Right cardiac atrium (tissue), 5 donors: ENCODE data around the gene BRSK1. TPM values are rescaled to one million over a fixed set of nuclear protein-coding genes. Genes with fewer than 3 reads are reported as not detected.

Experiments
- ATAC-seq, 2 donors: fragments of 200-7000 bp; cut with Tn5 transposase; one replicate each; pipeline versions ENCODE4 v1.8.0 to v1.9.1; 2020; ENCODE audit warnings: moderate library complexity in 2 of 2, mild to moderate bottlenecking in 1 of 2
- DNase-seq, 3 donors: peaks; one replicate each; pipeline ENCODE4 v3.0.0-alpha.2; 2020
- H3K27ac ChIP-seq: one replicate; pipeline ENCODE4 v1.5.1; 2013; ENCODE audit warnings: mild to moderate bottlenecking, low read length, control low read depth, moderate library complexity
- H3K27me3 ChIP-seq: one replicate; pipeline ENCODE4 v1.6.1; 2013; ENCODE audit not compliant: control insufficient read depth, insufficient read depth
- H3K4me1 ChIP-seq: one replicate; pipeline ENCODE4 v1.6.1; 2013; ENCODE audit warnings: low read length; ENCODE audit not compliant: control insufficient read depth, insufficient read depth
- H3K4me3 ChIP-seq: one replicate; pipeline ENCODE4 v1.5.1; 2013; ENCODE audit warnings: low read length, control low read depth
- H3K9me3 ChIP-seq: one replicate; pipeline ENCODE4 v1.6.1; 2013; ENCODE audit warnings: low read length; ENCODE audit not compliant: control insufficient read depth
- WGBS: extraction: QIAGEN DNeasy Blood & Tissue Kit; methylation state at CpG from one replicate; pipeline ENCODE4 v1.1.7; 2013; 5-methylcytosine and 5-hydroxymethylcytosine counted together
- intact Hi-C, 4 donors: fragments of 100-400 bp; cut with DNase I; formaldehyde crosslinking; loops; one replicate each; pipeline versions ENCODE4 v1.11.0 to v1.14.0; 2022 to 2023
- polyA plus RNA-seq: library from polyadenylated mRNA; stranded (reverse); fragments of 200-250 nt; gene quantifications from one replicate; pipeline ENCODE4 v1.2.3, GENCODE V29; 2013
- total RNA-seq, 4 donors: library from RNA; stranded (reverse); fragmentation: NEBNext Ultra II Directional; extraction: Animal tissue kit (Norgen Biotek cat#: 25700); gene quantifications; one replicate each; pipeline ENCODE4 v1.2.1, GENCODE V29; 2021
- donor health status: healthy with polysubstance abuse.
- donor health status: DM: no; HTN: yes; CAD: no.
- donor health status: DM: no; HTN: no; CAD: no.
- donor health status: DM: no; HTN: yes; CAD: no; lungs with severe emphysema.
- donor health status: DM: yes; HTN: yes; CAD: no.

The BRSK1 gene
- total and polyA plus RNA-seq, 5 donors = 11.9 to 20.5 (median 18.6) TPM

- 89% methylated on average over 10 of the region's 10 CpGs for WGBS
- no peak overlapping the region for H3K4me3 ChIP-seq
Measured at GRCh38 chr19:55297267-55297666, 13.5 kb downstream of the BRSK1 start.

GRCh38 chr19:55299991-55300390 lies 16.2 kb downstream of the BRSK1 start:
- WGBS = 87% methylated on average over 10 of the region's 10 CpGs
- DNase-seq (peak in 1 of 3 donors; percentile 12), ATAC-seq (no peak)
- H3K27ac ChIP-seq = no peak overlapping the region
- intact Hi-C loops = loop anchor here in 3 of 4 donors (5.0 to 10.0 kb wide), 3 partner anchors 75 to 87 kb away; partner anchors contain the start of genes IL11 (in 1 of the 3), RPL28 (in 1 of the 3), TMEM190 (in 1 of the 3) and TMEM238 (in 1 of the 3)
- H3K4me1 ChIP-seq = no peaks in the 10 kb centered on the region
- no peaks in the 10 kb centered on the region for H3K27me3 ChIP-seq
- H3K4me3 ChIP-seq = no peak overlapping the region
- no peaks in the 10 kb centered on the region for H3K9me3 ChIP-seq

More at GRCh38 chr19:55297267-55297666, 13.5 kb downstream of the BRSK1 start:
- Histone ChIP-seq H3K4me1 (no peaks in the 10 kb centered on the region), H3K27ac (no peak overlapping the region), H3K9me3 (no peaks in the 10 kb centered on the region), H3K27me3 (no peaks in the 10 kb centered on the region)
- DNase-seq = peak in 1 of 3 donors; percentile 15
- intact Hi-C loops = no loop called here
- ATAC-seq = no peak

DNA sequence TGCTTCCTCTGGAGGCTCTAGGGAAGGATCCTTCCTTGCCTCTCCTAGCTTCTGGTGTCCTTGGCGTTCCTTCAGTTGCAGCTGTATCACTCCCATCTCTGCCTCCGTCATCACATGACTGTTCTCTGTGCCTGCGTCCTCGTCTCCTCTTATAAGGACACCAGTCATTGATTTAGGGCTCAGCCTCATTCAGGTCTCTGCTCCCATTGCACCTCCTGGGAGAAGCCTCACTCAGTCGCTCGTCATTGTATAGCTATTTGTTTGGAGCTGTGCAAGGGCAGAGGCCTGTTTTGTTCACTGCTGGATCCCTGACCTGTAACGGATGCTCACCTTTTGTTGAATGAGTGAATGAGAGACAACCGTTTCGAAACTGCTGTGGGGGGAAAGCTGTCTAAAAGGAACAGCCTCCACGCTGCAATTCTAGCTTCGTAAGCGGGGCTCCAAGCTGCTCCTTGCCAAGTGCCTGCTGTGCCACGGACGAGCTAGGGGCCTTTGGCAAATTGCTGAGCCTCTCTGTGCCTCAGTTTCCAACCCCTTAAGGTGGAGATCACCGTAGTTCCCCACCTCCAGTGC lies 17.2 kb downstream of the BRSK1 start:
- ATAC-seq (no peak), DNase-seq (peak in 2 of 3 donors; percentile 3 to 8)
- H3K27me3 ChIP-seq = no peaks in the 10 kb centered on the region
- intact Hi-C loops = loop anchor here in 3 of 4 donors (5.0 to 10.0 kb wide), 3 partner anchors 74 to 86 kb away; partner anchors contain the start of genes IL11 (in 1 of the 3), RPL28 (in 1 of the 3), TMEM190 (in 1 of the 3) and TMEM238 (in 1 of the 3)
- H3K27ac ChIP-seq = no peak overlapping the region
- no peaks in the 10 kb centered on the region for H3K9me3 ChIP-seq
- 75% methylated on average over 15 of the region's 15 CpGs for WGBS
- H3K4me3 ChIP-seq = no peak overlapping the region
- H3K4me1 ChIP-seq = no peaks in the 10 kb centered on the region

GRCh38 chr19:55301459-55302317 lies 17.9 kb downstream of the BRSK1 start:
- no peaks in the 10 kb centered on the region for H3K27me3 ChIP-seq
- no peaks in the 10 kb centered on the region for H3K4me1 ChIP-seq
- WGBS = 17% methylated on average over 42 of the region's 42 CpGs
- intact Hi-C loops = loop anchor here in 3 of 4 donors (5.0 to 10.0 kb wide), 3 partner anchors 73 to 86 kb away; partner anchors contain the start of genes IL11 (in 1 of the 3), RPL28 (in 1 of the 3), TMEM190 (in 1 of the 3) and TMEM238 (in 1 of the 3)
- H3K4me3 ChIP-seq = peak overlapping the region; percentile 17
- H3K9me3 ChIP-seq = no peaks in the 10 kb centered on the region
- H3K27ac ChIP-seq = no peak overlapping the region
- peak; percentile 91 to 96 (median 96) for DNase-seq
- ATAC-seq = peak; percentile 87 to 90

DNA sequence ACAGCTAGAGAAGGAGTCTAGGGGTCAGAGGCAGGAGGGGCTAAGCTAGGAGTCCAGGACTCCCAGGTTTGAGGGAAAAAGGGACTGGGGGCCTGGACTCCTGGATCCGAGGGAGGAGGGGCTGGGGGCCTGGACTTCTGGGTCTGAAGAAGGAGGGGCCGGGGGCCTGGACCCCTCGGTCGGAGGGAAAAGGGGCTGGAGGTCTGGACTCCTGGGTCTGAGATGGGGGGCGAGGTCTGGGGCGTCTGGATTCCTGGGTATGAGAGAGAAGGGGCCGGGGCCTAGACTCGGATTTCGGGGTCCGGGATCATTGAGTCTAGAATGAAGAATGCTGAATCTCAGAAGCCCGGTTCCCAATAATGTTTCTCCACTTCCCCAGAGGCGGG lies 18.5 kb downstream of the BRSK1 start:
- 83% methylated on average over 12 of the region's 12 CpGs for WGBS
- no peaks in the 10 kb centered on the region for H3K9me3 ChIP-seq
- H3K27ac ChIP-seq = no peak overlapping the region
- DNase-seq (peak in 1 of 3 donors; percentile 16), ATAC-seq (no peak)
- no peaks in the 10 kb centered on the region for H3K27me3 ChIP-seq
- no peak overlapping the region for H3K4me3 ChIP-seq
- intact Hi-C loops = loop anchor here in 3 of 4 donors (5.0 to 10.0 kb wide), 3 partner anchors 72 to 85 kb away; partner anchors contain the start of genes IL11 (in 1 of the 3), RPL28 (in 1 of the 3), TMEM190 (in 1 of the 3) and TMEM238 (in 1 of the 3)
- no peaks in the 10 kb centered on the region for H3K4me1 ChIP-seq

DNA sequence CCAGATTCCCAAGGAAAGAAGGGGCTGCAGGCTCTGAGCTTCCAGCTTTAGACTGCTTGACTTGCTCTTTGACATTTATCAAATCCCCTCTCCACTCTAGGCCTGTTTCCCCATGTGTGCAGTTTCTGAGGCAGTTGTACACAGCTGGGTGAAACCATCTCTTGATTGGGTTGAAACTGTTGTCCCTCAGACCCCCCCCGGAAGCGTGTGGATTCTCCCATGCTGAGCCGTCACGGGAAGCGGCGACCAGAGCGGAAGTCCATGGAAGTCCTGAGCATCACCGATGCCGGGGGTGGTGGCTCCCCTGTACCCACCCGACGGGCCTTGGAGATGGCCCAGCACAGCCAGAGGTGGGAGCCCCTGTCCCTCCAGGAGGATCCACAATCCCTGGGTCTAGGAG lies 19.7 kb downstream of the BRSK1 start:
- H3K27ac ChIP-seq = no peak overlapping the region
- no peaks in the 10 kb centered on the region for H3K9me3 ChIP-seq
- no peaks in the 10 kb centered on the region for H3K4me1 ChIP-seq
- intact Hi-C loops = loop anchor here in 3 of 4 donors (5.0 to 10.0 kb wide), 3 partner anchors 71 to 84 kb away; partner anchors contain the start of genes IL11 (in 1 of the 3), RPL28 (in 1 of the 3), TMEM190 (in 1 of the 3) and TMEM238 (in 1 of the 3)
- no peak overlapping the region for H3K4me3 ChIP-seq
- H3K27me3 ChIP-seq = no peaks in the 10 kb centered on the region
- WGBS = 90% methylated on average over 11 of the region's 11 CpGs
- ATAC-seq (no peak), DNase-seq (no peak)

- H3K27me3 ChIP-seq = no peaks in the 10 kb centered on the region
- H3K4me1 ChIP-seq = no peaks in the 10 kb centered on the region
- intact Hi-C loops = loop anchor here in 3 of 4 donors (5.0 to 10.0 kb wide), 3 partner anchors 70 to 83 kb away; partner anchors contain the start of genes IL11 (in 1 of the 3), RPL28 (in 1 of the 3), TMEM190 (in 1 of the 3) and TMEM238 (in 1 of the 3)
- H3K27ac ChIP-seq = no peak overlapping the region
- no peaks in the 10 kb centered on the region for H3K9me3 ChIP-seq
- no peak overlapping the region for H3K4me3 ChIP-seq
- DNase-seq (peak in 2 of 3 donors; percentile 62 to 71), ATAC-seq (peak in 1 of 2 donors; percentile 37)
- 91% methylated on average over 39 of the region's 39 CpGs for WGBS
Measured at GRCh38 chr19:55304279-55304978, 20.6 kb downstream of the BRSK1 start.

DNA sequence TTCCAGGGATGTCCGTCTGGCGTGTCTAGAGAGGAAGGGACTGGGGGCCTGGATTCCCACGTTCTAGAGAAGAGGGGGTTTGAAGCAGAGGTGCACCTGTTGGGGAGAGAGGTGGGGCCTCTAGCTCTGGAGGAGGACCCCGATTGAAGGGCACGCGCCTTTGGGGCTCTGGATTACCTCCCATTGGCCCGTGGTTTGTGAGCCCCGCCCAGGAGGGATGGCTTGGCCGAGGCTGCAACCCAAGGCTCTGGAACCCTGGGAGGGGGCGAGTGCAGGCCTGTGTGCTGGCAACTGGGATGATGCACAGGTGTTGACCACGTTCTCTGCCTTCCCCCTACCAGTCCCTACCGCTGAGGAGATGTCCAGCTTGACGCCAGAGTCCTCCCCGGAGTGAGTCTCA lies 21.2 kb downstream of the BRSK1 start:
- no peak overlapping the region for H3K4me3 ChIP-seq
- no peak for DNase-seq
- WGBS = 83% methylated on average over 14 of the region's 14 CpGs
- no peaks in the 10 kb centered on the region for H3K27me3 ChIP-seq
- no peaks in the 10 kb centered on the region for H3K9me3 ChIP-seq
- no peak overlapping the region for H3K27ac ChIP-seq
- intact Hi-C loops = loop anchor here in 3 of 4 donors (5.0 to 10.0 kb wide), 3 partner anchors 70 to 82 kb away; partner anchors contain the start of genes IL11 (in 1 of the 3), RPL28 (in 1 of the 3), TMEM190 (in 1 of the 3) and TMEM238 (in 1 of the 3)
- ATAC-seq = no peak
- no peaks in the 10 kb centered on the region for H3K4me1 ChIP-seq

- Histone ChIP-seq H3K27ac (no peak overlapping the region), H3K4me1 (no peaks in the 10 kb centered on the region), H3K4me3 (no peak overlapping the region), H3K9me3 (no peaks in the 10 kb centered on the region), H3K27me3 (no peaks in the 10 kb centered on the region)
- 83% methylated on average over 9 of the region's 9 CpGs for WGBS
- ATAC-seq = peak in 1 of 2 donors; percentile 61
- intact Hi-C loops = loop anchor here in 1 of 4 donors (10.0 kb wide), 1 partner anchor 69 kb away; the partner anchor contains the start of genes IL11 and TMEM190
- DNase-seq = peak in 1 of 3 donors; percentile 72
Measured at GRCh38 chr19:55305491-55305890, 21.7 kb downstream of the BRSK1 start.
